HEK293 (cell line): Measurements from ENCODE around the gene DNAH1.

Experiments
- CTCF ChIP-seq: fragments of 450-650 bp; formaldehyde crosslinking; IDR thresholded peaks from 2 replicates; pipeline ENCODE4 v1.5.1; 2016; ENCODE audit warnings: missing biosample characterization, missing genetic modification characterization
- REST ChIP-seq: fragments of 450-650 bp; formaldehyde crosslinking; IDR thresholded peaks from 2 replicates; pipeline ENCODE4 v1.5.1; 2016; ENCODE audit warnings: missing biosample characterization, missing genetic modification characterization
- ZBTB48 ChIP-seq: fragments of 450-650 bp; formaldehyde crosslinking; IDR thresholded peaks from 2 replicates; pipeline ENCODE4 v1.5.1; 2016; ENCODE audit warnings: missing biosample characterization, missing genetic modification characterization
- ZNF155 ChIP-seq: fragments of 450-650 bp; formaldehyde crosslinking; IDR thresholded peaks from 2 replicates; pipeline ENCODE4 v1.5.1; 2016; ENCODE audit warnings: missing biosample characterization, missing genetic modification characterization
- ZNF16 ChIP-seq: fragments of 450-650 bp; formaldehyde crosslinking; IDR thresholded peaks from 2 replicates; pipeline ENCODE4 v1.5.1; 2016; ENCODE audit warnings: low read depth, missing biosample characterization, missing genetic modification characterization
- ZNF2 ChIP-seq: fragments of 450-650 bp; formaldehyde crosslinking; IDR thresholded peaks from 2 replicates; pipeline ENCODE4 v1.5.1; 2016; ENCODE audit warnings: missing biosample characterization, missing genetic modification characterization
- ZNF274 ChIP-seq, 2 experiments: fragments of 200-500 bp in 1 of 2; fragments of 450-650 bp in 1 of 2; sonication (Bioruptor generic) in 1 of 2; formaldehyde crosslinking in 1 of 2; IDR thresholded peaks; 2 replicates each; pipeline versions ENCODE4 v1.5.1 to v1.6.1; 2014 to 2016; ENCODE audit warnings: borderline replicate concordance in 1 of 2, inconsistent platforms in 1 of 2, low read length in 1 of 2, missing biosample characterization in 1 of 2, missing genetic modification characterization in 1 of 2
- ZNF791 ChIP-seq: fragments of 450-650 bp; formaldehyde crosslinking; IDR thresholded peaks from 2 replicates; pipeline ENCODE4 v1.5.1; 2016; ENCODE audit warnings: missing biosample characterization, missing genetic modification characterization
- TF ChIP-seq, protein P1 (sequence below): fragments of 450-650 bp; formaldehyde crosslinking; IDR thresholded peaks from 2 replicates; pipeline ENCODE4 v1.5.1; 2016; ENCODE audit warnings: missing biosample characterization, missing genetic modification characterization, low read depth

DNA sequence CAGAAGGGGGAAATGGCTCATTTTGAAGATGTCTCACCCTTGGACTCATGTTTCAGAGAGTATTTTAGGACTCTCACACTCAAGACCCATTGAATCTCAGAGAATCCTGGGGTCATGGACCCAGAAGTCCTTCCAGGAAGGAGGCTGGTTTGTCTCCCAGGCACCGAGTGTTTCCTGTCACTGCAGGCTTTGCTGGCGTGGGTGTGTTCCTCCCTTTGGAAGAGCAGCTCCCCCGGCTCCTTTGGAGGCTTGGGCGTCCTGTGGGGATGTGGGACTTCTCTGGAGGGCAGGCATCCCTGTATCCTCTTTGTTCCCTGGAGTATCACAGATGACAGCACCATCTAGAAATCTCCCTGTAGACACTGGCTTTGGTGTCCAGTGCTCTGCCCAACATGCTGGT, 40.0 kb downstream of the DNAH1 start:
- TF ChIP-seq ZNF791 (no peak), CTCF (tag by site-specific recombination) (no peak), ZNF16 (tag by site-specific recombination) (no peak), ZNF274 (IDR thresholded peaks at IDR 0.05; ENCODE audit: low read length) (no peak), ZNF274 (tag by site-specific recombination; IDR thresholded peaks at IDR 0.05; ENCODE audit: borderline replicate concordance) (no peak), REST (no peak), ZNF2 (tag by site-specific recombination) (no peak), ZNF155 (no peak), ZBTB48 (tag by site-specific recombination) (no peak)
- TF ChIP-seq, protein P1, sequence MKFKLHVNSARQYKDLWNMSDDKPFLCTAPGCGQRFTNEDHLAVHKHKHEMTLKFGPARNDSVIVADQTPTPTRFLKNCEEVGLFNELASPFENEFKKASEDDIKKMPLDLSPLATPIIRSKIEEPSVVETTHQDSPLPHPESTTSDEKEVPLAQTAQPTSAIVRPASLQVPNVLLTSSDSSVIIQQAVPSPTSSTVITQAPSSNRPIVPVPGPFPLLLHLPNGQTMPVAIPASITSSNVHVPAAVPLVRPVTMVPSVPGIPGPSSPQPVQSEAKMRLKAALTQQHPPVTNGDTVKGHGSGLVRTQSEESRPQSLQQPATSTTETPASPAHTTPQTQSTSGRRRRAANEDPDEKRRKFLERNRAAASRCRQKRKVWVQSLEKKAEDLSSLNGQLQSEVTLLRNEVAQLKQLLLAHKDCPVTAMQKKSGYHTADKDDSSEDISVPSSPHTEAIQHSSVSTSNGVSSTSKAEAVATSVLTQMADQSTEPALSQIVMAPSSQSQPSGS (tag by site-specific recombination), result no peak
